Hepatic stellate cell (primary cell): Measurements from ENCODE around the gene SACM1L.

ENCODE experiments used
- DNase-seq: peaks from one replicate; pipeline ENCODE4 v3.0.0; 2011; ENCODE audit warnings: low spot score

SACM1L gene

DNA sequence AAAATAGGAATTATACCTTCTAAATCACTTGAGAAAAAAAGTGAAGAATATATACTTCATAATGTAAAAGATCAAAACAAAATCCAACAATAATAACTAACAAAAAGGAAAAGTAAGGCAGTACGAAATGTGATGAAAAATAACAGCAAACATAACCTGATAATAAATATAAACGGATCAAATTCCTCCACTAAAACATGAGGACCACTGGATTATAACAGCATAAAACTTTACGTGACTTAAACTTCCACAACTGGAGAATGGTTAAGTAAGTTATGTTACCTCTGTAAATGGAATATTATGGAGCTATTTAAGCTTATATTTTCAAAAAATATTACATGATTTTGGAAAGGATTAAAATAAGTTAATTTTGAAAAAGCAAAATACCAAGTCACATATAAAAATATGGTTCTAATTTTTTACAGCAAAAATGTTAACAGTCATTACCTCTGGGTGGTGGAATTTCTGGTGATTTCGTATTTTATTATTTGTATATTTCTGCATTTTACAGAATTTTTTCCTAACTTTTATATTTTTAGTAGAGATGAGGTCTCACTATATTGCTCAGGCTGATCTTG is 100.1 kb downstream of the SACM1L start:
- no peak for DNase-seq

DNA sequence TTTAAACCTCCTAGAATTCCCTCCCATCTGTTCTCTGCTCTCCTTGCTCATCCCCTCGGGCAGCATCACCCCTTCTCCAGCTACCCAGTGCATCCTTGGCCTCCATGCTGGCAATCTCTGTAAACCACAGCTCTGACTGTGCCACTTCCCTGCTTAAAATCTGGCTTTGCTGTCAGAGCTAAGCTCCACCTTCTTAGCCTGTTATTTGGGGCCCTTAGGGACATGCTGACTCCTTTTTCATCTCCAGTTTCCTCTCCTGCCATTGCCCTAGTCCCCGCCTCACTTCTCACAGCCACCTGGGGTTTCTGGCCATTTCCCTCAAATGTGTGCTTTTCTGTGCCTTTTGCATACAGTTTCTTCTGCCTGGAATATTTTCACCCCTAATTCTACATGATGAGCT is 101.4 kb downstream of the SACM1L start:
- no peak for DNase-seq

DNA sequence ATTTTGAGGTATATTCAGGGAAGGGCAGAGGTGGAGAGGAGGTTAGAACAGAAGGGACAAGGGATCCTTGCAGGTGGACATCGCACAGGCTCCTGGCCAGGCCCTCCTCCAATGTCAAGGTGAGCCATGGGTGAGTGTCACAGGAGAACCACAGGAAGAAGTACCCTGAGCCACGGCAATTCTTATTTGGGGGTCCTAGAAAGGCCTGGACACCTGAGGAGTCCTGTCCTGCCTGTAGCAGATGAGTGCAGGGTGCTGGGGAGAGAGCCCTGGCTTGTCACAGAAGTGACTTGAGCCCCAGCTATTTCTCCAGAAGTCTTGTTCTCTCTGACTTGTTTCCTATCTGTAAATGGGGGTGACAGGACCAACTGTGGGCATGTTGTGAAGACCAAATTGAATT is 102.8 kb downstream of the SACM1L start:
- DNase-seq: no peak

DNA sequence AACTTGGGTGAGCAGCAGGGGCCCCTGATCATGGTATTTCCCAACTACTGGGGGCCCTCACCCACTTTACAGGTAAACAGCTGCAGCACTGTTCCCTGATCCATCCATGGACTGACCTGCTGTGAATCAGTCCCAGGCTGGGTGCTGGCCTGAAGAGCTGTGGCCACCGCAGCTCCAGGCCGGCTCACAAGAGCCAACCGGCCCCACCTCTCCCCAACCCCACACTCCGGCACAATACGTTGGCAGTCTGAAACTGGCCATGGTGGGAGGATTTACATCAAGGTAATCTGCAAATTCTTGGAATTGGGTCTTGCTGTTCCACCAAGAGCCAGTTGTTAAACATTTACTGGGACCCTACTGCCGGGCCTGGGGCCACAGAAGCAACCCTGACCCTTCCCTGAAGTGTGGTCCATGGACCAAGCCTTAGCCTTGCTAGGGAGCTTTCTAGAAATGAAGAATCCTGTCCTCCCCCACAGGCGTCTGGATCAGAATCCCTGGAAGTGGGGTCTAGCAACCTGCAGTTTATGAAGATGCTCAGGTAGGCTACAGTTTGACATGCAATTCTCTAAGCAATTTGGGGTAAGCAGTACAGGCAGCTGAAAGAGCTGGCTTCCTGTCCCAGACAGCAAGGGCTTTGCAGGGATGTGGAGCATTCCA is 103.4 kb downstream of the SACM1L start:
- no peak for DNase-seq

DNA sequence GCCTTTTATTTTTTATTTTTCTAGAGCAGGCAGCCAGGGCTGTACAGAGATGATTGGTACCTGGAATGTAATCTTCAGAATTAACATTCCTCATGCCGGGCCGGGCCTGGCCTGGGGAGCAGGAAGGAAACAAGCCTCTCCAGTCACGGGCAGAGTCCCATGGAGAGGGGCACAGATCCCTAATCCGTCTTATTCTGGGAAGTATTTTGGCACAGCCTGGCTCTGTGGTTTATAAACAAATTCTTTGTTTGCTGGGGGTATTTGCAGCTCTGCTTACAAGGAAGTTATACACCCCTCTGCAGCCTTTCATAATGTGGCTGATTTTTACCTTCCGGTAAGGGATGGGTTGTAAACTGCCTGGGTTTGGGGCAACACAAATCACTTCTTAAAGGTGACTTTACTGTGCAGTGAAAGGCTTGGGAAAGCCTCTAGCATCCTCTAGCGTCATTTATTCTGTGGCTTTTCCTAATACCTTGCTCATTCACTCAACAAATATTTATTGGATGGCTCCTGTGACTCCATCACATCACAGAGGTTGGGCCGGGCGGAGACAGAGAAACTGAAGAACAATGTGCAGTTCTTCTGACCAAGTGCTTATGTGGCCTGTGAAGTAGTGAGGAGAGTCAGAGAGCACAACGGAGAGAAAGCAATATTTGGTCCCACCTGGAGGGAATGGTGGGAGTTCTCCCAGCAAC is 104.4 kb downstream of the SACM1L start:
- DNase-seq: no peak

DNA sequence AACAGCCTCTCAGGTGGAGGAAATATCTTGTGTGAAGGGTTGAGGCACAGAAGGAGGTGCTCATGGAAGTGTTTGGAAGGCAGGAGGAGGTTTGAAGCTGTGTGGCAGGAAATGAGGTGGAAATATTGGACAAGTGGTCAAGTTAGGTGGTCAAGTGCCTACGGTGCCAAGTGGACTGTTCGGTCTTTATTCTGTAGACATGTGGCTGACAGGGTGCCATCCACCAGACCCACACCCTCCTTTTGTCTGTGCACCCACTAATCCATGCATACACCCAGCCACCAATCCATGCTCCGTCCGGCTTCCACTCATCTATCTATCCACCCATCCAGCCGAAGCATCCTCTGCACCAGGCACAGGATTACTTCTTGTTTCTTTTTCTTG is 105.0 kb downstream of the SACM1L start:
- DNase-seq: no peak

DNA sequence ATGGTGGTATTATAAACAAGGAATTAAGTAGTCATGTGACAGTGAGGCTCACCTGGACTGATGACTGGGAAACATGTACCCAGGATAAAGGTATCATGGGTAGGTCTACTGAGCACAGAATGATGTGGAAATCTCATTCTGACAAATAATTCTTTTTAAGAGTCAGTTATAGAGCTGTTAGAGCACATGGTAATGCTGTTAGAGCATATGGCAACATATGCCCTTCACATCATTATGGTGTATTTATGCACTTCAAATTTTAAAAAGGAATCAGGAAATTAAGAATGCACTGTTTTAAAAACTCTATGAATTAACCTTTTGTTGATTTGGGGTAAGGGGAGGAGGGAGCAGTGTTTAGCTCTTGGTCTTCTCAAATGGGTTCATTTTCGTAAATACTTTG is 105.5 kb downstream of the SACM1L start:
- no peak for DNase-seq
